ENCODE measurements around the gene RAPGEF1.

RAPGEF1 gene

DNA sequence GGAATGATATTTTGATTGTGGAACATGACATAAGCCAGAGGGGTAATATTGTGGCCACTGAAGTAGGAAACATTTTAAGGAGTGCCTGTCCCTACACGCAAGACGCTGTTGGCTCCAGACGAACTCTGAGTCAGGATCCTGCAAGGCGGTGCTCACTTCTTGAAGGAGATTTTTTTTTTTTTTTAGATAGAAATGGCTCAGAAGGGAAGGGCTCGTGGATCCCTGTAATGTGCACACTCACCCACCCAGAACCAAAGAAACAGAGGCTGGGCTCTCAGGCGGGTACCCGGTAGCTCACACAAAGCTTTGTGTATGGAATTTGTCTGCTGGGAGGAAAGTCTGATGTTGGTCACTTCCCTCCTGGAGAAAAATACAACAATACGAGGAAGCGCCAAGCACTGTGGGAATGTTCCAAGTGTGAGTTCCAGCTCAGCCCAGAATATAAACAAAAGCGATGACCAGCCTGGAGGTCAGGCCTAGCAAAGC lies 25.7 kb downstream of the RAPGEF1 start (continued):
- TF ChIP-seq, protein P1, sequence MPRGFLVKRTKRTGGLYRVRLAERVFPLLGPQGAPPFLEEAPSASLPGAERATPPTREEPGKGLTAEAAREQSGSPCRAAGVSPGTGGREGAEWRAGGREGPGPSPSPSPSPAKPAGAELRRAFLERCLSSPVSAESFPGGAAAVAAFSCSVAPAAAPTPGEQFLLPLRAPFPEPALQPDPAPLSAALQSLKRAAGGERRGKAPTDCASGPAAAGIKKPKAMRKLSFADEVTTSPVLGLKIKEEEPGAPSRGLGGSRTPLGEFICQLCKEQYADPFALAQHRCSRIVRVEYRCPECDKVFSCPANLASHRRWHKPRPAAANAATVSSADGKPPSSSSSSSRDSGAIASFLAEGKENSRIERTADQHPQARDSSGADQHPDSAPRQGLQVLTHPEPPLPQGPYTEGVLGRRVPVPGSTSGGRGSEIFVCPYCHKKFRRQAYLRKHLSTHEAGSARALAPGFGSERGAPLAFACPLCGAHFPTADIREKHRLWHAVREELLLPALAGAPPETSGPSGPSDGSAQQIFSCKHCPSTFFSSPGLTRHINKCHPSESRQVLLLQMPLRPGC (tag by site-specific recombination; IDR thresholded peaks at IDR 0.05): no peak
- TF ChIP-seq ZNF239 (tag by site-specific recombination; IDR thresholded peaks at IDR 0.05) (no peak), ZNF473 (tag by site-specific recombination; IDR thresholded peaks at IDR 0.05) (no peak), ZNF223 (tag by site-specific recombination; IDR thresholded peaks at IDR 0.05) (no peak), ZNF624 (tag by site-specific recombination; IDR thresholded peaks at IDR 0.05) (no peak), MZF1 (tag by site-specific recombination; IDR thresholded peaks at IDR 0.05; ENCODE audit: borderline replicate concordance) (no peak), ZIC2 (tag by site-specific recombination; IDR thresholded peaks at IDR 0.05) (no peak), ZBTB7A (tag by site-specific recombination; IDR thresholded peaks at IDR 0.05; ENCODE audit: low read depth) (no peak)

- Histone ChIP-seq H3K36me3 (ENCODE audit: control insufficient read depth in 2 of 2, insufficient read depth in 1 of 2, low read length in 2 of 2) (no peaks in the 10 kb centered on the region), H3K4me3 (ENCODE audit: low read depth, low read length) (no peak overlapping the region), H3K4me1 (ENCODE audit: control insufficient read depth, insufficient read depth, low read length) (peaks cover 3% of the 10 kb centered on the region; the same call in 1 of the 2 replicates), H3K9me3 (ENCODE audit: control insufficient read depth, insufficient read depth, low read depth, low read length) (no peaks in the 10 kb centered on the region), H3K27ac (ENCODE audit: extremely low read depth, low read depth, low read length) (no peak overlapping the region)
- TF ChIP-seq ZNF548 (tag by site-specific recombination; IDR thresholded peaks at IDR 0.05) (no peak), PBX3 (CRISPR knock-in tag; IDR thresholded peaks at IDR 0.05) (no peak), SP7 (tag by site-specific recombination; IDR thresholded peaks at IDR 0.05) (no peak), ZNF202 (tag by site-specific recombination; IDR thresholded peaks at IDR 0.05; ENCODE audit: borderline replicate concordance) (no peak), ZSCAN30 (tag by site-specific recombination; IDR thresholded peaks at IDR 0.05) (no peak), ZNF23 (tag by site-specific recombination; IDR thresholded peaks at IDR 0.05; ENCODE audit: borderline replicate concordance) (no peak), ZNF398 (tag by site-specific recombination; IDR thresholded peaks at IDR 0.05) (no peak), SCRT2 (tag by site-specific recombination; IDR thresholded peaks at IDR 0.05) (no peak), ZSCAN18 (tag by site-specific recombination; IDR thresholded peaks at IDR 0.05) (no peak), ZNF391 (tag by site-specific recombination; IDR thresholded peaks at IDR 0.05; ENCODE audit: borderline replicate concordance, low read depth) (no peak), ZNF791 (tag by site-specific recombination; IDR thresholded peaks at IDR 0.05) (no peak), KLF1 (tag by site-specific recombination; IDR thresholded peaks at IDR 0.05) (no peak), ZNF654 (tag by site-specific recombination; IDR thresholded peaks at IDR 0.05; ENCODE audit: low read depth) (no peak), ZNF184 (tag by site-specific recombination; IDR thresholded peaks at IDR 0.05) (no peak), ZFP41 (tag by site-specific recombination; IDR thresholded peaks at IDR 0.05; ENCODE audit: borderline replicate concordance) (no peak), ZNF549 (tag by site-specific recombination; IDR thresholded peaks at IDR 0.05) (no peak), ZNF121 (tag by site-specific recombination; IDR thresholded peaks at IDR 0.05) (no peak)
- ChIA-PET CTCF (interaction anchor here (1.0 to 4.3 kb wide), 2 partner anchors 17 to 27 kb away, joined by 5 to 19 read pairs; partner anchors contain the start of gene RAPGEF1), POLR2A (interaction anchor here (1.0 to 1.5 kb wide), 2 partner anchors 17 to 210 kb away, joined by 3 read pairs; partner anchors contain the start of gene POMT1)
Measured at GRCh38 chr9:131713016-131713415, 26.9 kb downstream of the RAPGEF1 start.
